Smooth muscle cell (in vitro differentiated cells): ENCODE results near the gene ARMH4. TPM values are rescaled to one million over a fixed set of nuclear protein-coding genes. Genes with fewer than 3 reads are reported as not detected.

Source experiments
- DNase-seq: peaks from one replicate; lab custom pipeline; 2025; ENCODE audit not compliant: unreplicated experiment; lab: John Stamatoyannopoulos, UW
- H2AFZ ChIP-seq: fragments of 200-600 bp; sonication (generic); 2 replicates; pipeline ENCODE4 v1.6.0; 2016; ENCODE audit warnings: antibody characterized with exemption, low read depth, mild to moderate bottlenecking
- H3F3A ChIP-seq: fragments of 200-600 bp; sonication (generic); 2 replicates; pipeline ENCODE4 v1.6.0; 2017; ENCODE audit warnings: antibody characterized with exemption, low read depth
- H3K27ac ChIP-seq: fragments of 200-600 bp; sonication (generic); 2 replicates; pipeline ENCODE4 v1.5.1; 2016; ENCODE audit warnings: low read depth, mild to moderate bottlenecking
- H3K27me3 ChIP-seq: fragments of 200-600 bp; sonication (generic); 2 replicates; pipeline ENCODE4 v1.6.1; 2016; ENCODE audit warnings: low read depth, mild to moderate bottlenecking
- H3K36me3 ChIP-seq: fragments of 200-600 bp; sonication (generic); 2 replicates; pipeline ENCODE4 v1.5.1; 2016; ENCODE audit warnings: low read depth
- H3K4me1 ChIP-seq: fragments of 200-600 bp; sonication (generic); 2 replicates; pipeline ENCODE4 v1.5.1; 2016; ENCODE audit warnings: low read depth
- H3K4me2 ChIP-seq: fragments of 200-600 bp; sonication (generic); 2 replicates; pipeline ENCODE4 v1.6.0; 2016; ENCODE audit warnings: mild to moderate bottlenecking
- H3K4me3 ChIP-seq: fragments of 200-600 bp; sonication (generic); 2 replicates; pipeline ENCODE4 v1.5.1; 2016; ENCODE audit warnings: mild to moderate bottlenecking
- H3K79me2 ChIP-seq: fragments of 200-600 bp; sonication (generic); 2 replicates; pipeline ENCODE4 v1.6.0; 2016; ENCODE audit warnings: low read depth, mild to moderate bottlenecking
- H3K9ac ChIP-seq: fragments of 200-600 bp; sonication (generic); 2 replicates; pipeline ENCODE4 v1.6.0; 2016; ENCODE audit warnings: low read depth
- H3K9me3 ChIP-seq: fragments of 200-600 bp; sonication (generic); replicated peaks from 2 replicates; pipeline ENCODE4 v1.5.1; 2016; ENCODE audit warnings: low read depth
- H4K20me1 ChIP-seq: fragments of 200-600 bp; sonication (generic); 2 replicates; pipeline ENCODE4 v1.6.0; 2016; ENCODE audit warnings: low read depth
- WGBS: methylation state at CpG from one replicate; pipeline ENCODE4 v1.1.7; 2016; ENCODE audit warnings: low lambda C conversion rate; 5-methylcytosine and 5-hydroxymethylcytosine counted together
- polyA plus RNA-seq: library from polyadenylated mRNA; unstranded; fragments of >200 nt; fragmentation: Nextera tagmentation; extraction: Ambion mirVana; gene quantifications from 2 replicates; pipeline ENCODE4 v1.2.1, GENCODE V29; 2016
- total RNA-seq: library from RNA; depleted of rRNA; stranded (reverse); fragments of >200 nt; gene quantifications from 2 replicates; pipeline ENCODE4 v1.2.3, GENCODE V29; 2014
- TF ChIP-seq, protein P1 (sequence below): fragments of 200-600 bp; sonication (generic); IDR thresholded peaks from 2 replicates; pipeline ENCODE4 v1.5.1; 2017; ENCODE audit warnings: borderline replicate concordance, mild to moderate bottlenecking, antibody characterized with exemption; ENCODE audit not compliant: insufficient read depth, poor library complexity, severe bottlenecking

ARMH4 gene
- total and polyA plus RNA-seq, 2 experiments from 2014 or later, result 12.9 to 14.7 TPM

DNA sequence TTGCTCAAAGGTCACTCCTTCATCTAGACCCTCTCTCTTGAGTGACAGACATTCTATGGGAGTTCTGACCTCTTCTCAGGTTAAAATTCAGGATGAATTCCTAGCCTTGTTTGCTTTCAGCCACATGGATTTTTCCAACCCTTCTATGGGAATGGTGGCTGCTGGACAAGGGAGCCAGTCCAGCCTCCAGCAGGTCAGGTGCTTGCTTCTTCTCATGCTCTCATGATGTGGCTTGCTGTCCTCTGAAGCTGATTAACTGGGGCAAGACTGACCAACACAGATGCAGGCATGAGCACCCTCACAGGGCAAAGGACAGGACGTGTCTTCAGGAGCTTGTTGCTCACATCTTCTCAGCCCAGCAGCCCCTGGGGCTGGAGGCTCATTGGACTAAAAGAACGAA is 188.9 kb downstream of the ARMH4 start:
- no peak for DNase-seq
- no peaks in the 10 kb centered on the region for H4K20me1 ChIP-seq
- H3K79me2 ChIP-seq, result no peaks in the 10 kb centered on the region
- peaks cover 14% of the 10 kb centered on the region for H3K4me1 ChIP-seq
- H3K27me3 ChIP-seq, result no peaks in the 10 kb centered on the region
- H2AFZ ChIP-seq, result no peak overlapping the region
- H3K9me3 ChIP-seq, result no peaks in the 10 kb centered on the region
- no peaks in the 10 kb centered on the region for H3K36me3 ChIP-seq
- no peak overlapping the region for H3K4me3 ChIP-seq
- TF ChIP-seq, protein P1, sequence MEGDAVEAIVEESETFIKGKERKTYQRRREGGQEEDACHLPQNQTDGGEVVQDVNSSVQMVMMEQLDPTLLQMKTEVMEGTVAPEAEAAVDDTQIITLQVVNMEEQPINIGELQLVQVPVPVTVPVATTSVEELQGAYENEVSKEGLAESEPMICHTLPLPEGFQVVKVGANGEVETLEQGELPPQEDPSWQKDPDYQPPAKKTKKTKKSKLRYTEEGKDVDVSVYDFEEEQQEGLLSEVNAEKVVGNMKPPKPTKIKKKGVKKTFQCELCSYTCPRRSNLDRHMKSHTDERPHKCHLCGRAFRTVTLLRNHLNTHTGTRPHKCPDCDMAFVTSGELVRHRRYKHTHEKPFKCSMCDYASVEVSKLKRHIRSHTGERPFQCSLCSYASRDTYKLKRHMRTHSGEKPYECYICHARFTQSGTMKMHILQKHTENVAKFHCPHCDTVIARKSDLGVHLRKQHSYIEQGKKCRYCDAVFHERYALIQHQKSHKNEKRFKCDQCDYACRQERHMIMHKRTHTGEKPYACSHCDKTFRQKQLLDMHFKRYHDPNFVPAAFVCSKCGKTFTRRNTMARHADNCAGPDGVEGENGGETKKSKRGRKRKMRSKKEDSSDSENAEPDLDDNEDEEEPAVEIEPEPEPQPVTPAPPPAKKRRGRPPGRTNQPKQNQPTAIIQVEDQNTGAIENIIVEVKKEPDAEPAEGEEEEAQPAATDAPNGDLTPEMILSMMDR, result no peak
- no peaks in the 10 kb centered on the region for H3F3A ChIP-seq
- H3K9ac ChIP-seq, result no peak overlapping the region
- WGBS, result 91% methylated on average over 2 of the region's 2 CpGs
- no peak overlapping the region for H3K4me2 ChIP-seq
- no peak overlapping the region for H3K27ac ChIP-seq

DNA sequence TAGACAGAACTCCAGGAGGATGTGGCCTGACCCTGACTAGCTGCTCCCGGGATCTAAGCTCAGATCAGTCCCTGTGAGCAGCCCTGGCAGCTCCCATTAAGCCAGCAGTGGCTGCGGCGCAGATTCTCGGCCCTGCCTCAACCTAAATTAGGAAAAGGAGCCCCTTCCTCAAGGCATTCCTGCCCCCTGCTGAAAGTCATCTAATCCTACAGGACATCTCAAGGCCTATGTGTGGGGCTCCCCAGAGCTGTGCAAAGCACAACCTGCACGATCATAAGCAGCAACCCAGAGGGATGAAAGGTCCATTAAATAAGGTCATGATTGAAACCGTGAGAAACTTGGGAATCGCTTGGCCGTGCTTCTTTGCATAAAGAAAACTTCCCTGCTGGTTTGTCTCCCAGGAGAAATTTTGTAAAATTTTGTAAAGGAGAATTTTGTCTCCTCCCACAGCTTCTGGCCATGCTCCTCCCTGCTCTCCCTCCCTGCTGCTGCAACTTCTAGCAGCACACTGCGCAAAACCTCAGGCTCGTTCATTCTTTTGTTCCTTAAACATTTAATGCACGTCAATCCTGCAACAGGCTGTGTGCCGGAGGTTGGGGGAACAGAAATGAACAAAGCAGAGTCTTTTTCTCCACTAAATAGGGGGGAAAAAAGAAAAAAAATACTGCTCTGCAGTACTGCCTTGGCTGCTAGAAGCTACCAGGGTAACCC is 189.5 kb downstream of the ARMH4 start:
- WGBS, result 52% methylated on average over 12 of the region's 12 CpGs
- H3K36me3 ChIP-seq, result no peaks in the 10 kb centered on the region
- no peak for DNase-seq

DNA sequence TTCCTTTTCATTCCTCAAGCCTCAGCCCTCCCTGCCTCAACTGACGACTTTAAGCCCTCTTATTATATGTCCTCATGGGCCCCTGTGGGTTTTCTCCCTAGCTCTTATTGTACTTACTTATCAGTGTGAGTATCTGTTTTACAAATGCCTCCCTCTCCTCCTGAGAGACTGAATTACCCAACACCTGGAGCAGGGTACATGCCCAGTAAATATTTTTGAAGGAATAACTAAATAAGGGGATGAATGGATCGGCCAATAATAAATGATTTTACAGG is 190.3 kb downstream of the ARMH4 start:
- peaks cover 14% of the 10 kb centered on the region for H3K4me1 ChIP-seq
- H3K36me3 ChIP-seq, result no peaks in the 10 kb centered on the region
- H3K9me3 ChIP-seq, result no peaks in the 10 kb centered on the region
- no peak overlapping the region for H3K4me2 ChIP-seq
- H3K4me3 ChIP-seq, result no peak overlapping the region
- WGBS, result 62% methylated on average over 2 of the region's 2 CpGs
- TF ChIP-seq, protein P1, result no peak
- no peak for DNase-seq
- no peaks in the 10 kb centered on the region for H3K27me3 ChIP-seq
- no peaks in the 10 kb centered on the region for H3K79me2 ChIP-seq
- H4K20me1 ChIP-seq, result no peaks in the 10 kb centered on the region
- H3K9ac ChIP-seq, result no peak overlapping the region
- H3K27ac ChIP-seq, result no peak overlapping the region
- no peaks in the 10 kb centered on the region for H3F3A ChIP-seq
- H2AFZ ChIP-seq, result no peak overlapping the region

More for the DNA sequence above, 189.5 kb downstream of the ARMH4 start:
- H3F3A ChIP-seq, result no peaks in the 10 kb centered on the region
- no peaks in the 10 kb centered on the region for H3K9me3 ChIP-seq
- H3K9ac ChIP-seq, result no peak overlapping the region
- H3K79me2 ChIP-seq, result no peaks in the 10 kb centered on the region
- H3K4me1 ChIP-seq, result peaks cover 14% of the 10 kb centered on the region
- H3K27me3 ChIP-seq, result no peaks in the 10 kb centered on the region
- TF ChIP-seq, protein P1, result no peak
- no peak overlapping the region for H3K27ac ChIP-seq
- peak overlapping the region; percentile 21 for H2AFZ ChIP-seq
- H3K4me3 ChIP-seq, result no peak overlapping the region
- no peak overlapping the region for H3K4me2 ChIP-seq
- no peaks in the 10 kb centered on the region for H4K20me1 ChIP-seq
